Osteocyte (in vitro differentiated cells): ENCODE measurements around the gene DDN. TPM values are rescaled to one million over a fixed set of nuclear protein-coding genes. Genes with fewer than 3 reads are reported as not detected.

ENCODE experiments used
- DNase-seq: peaks from one replicate; pipeline ENCODE4 v3.0.0; 2021; ENCODE audit warnings: mixed read lengths; ENCODE audit not compliant: unreplicated experiment; ENCODE audit errors: extremely low spot score
- H3K27ac Mint-ChIP-seq: one replicate; pipeline ENCODE4 v1.8.0; 2021; ENCODE audit warnings: mild to moderate bottlenecking, mixed read lengths; ENCODE audit not compliant: unreplicated experiment
- H3K27me3 Mint-ChIP-seq: one replicate; pipeline ENCODE4 v1.8.0; 2021; ENCODE audit warnings: mixed read lengths; ENCODE audit not compliant: unreplicated experiment
- H3K36me3 Mint-ChIP-seq: one replicate; pipeline ENCODE4 v1.8.0; 2021; ENCODE audit warnings: mixed read lengths; ENCODE audit not compliant: unreplicated experiment
- H3K4me1 Mint-ChIP-seq: one replicate; pipeline ENCODE4 v1.8.0; 2021; ENCODE audit warnings: mixed read lengths; ENCODE audit not compliant: unreplicated experiment
- H3K4me3 Mint-ChIP-seq: one replicate; pipeline ENCODE4 v1.8.0; 2021; ENCODE audit warnings: mild to moderate bottlenecking, moderate library complexity, mixed read lengths; ENCODE audit not compliant: unreplicated experiment
- H3K9me3 Mint-ChIP-seq: one replicate; pipeline ENCODE4 v1.8.0; 2021; ENCODE audit warnings: mixed read lengths; ENCODE audit not compliant: unreplicated experiment
- CTCF ChIP-seq: fragments of 200-600 bp; sonication (generic); IDR thresholded peaks from 2 replicates; pipeline ENCODE4 v1.5.0; 2021; ENCODE audit warnings: antibody characterized with exemption, mild to moderate bottlenecking, moderate library complexity
- total RNA-seq: library from RNA; stranded (reverse); gene quantifications from 2 replicates; pipeline ENCODE4 v1.2.1, GENCODE V29; 2021

Gene DDN
- total RNA-seq, 1 donor from 2014 or later = 0.08 TPM

- TF ChIP-seq CTCF = no peak
- Mint-ChIP-seq H3K27me3 (no peaks in the 10 kb centered on the region), H3K36me3 (peaks cover 12% of the 10 kb centered on the region), H3K9me3 (no peaks in the 10 kb centered on the region), H3K4me1 (peaks cover 32% of the 10 kb centered on the region), H3K4me3 (peak overlapping the region; percentile 90), H3K27ac (peak overlapping the region; percentile 100)
- DNase-seq = no peak
These were observed 19.9 kb upstream of the DDN start for GRCh38 chr12:49019120-49019430.

- Mint-ChIP-seq H3K36me3 (peaks cover 12% of the 10 kb centered on the region), H3K9me3 (no peaks in the 10 kb centered on the region), H3K27me3 (no peaks in the 10 kb centered on the region), H3K4me3 (peak within 1 kb of the TSS; percentile 90), H3K27ac (peak within 1 kb of the TSS; percentile 100), H3K4me1 (peaks cover 32% of the 10 kb centered on the region)
- DNase-seq = peak; percentile 98
- peak; percentile 63 for TF ChIP-seq CTCF
These were observed 19.3 kb upstream of the DDN start, which contains the start of gene PRKAG1 for GRCh38 chr12:49018261-49019119. TSS of gene PRKAG1 (minus strand) at chr12:49018776. CDS start at chr12:49018740, 36 bp downstream.

- no peak for TF ChIP-seq CTCF
- H3K4me1 Mint-ChIP-seq = peaks cover 32% of the 10 kb centered on the region
- H3K27me3 Mint-ChIP-seq = no peaks in the 10 kb centered on the region
- H3K36me3 Mint-ChIP-seq = peaks cover 7% of the 10 kb centered on the region
- DNase-seq = no peak
- peak overlapping the region; percentile 90 for H3K4me3 Mint-ChIP-seq
- H3K27ac Mint-ChIP-seq = peak overlapping the region; percentile 100
- H3K9me3 Mint-ChIP-seq = no peaks in the 10 kb centered on the region
These were observed 18.7 kb upstream of the DDN start for GRCh38 chr12:49017891-49018260.

- Mint-ChIP-seq H3K27me3 (no peaks in the 10 kb centered on the region), H3K9me3 (no peaks in the 10 kb centered on the region), H3K4me3 (no peak overlapping the region), H3K36me3 (peaks cover 11% of the 10 kb centered on the region), H3K4me1 (peaks cover 32% of the 10 kb centered on the region), H3K27ac (peak overlapping the region; percentile 7)
- no peak for DNase-seq
- TF ChIP-seq CTCF = no peak
These were observed 16.0 kb upstream of the DDN start for GRCh38 chr12:49015196-49015595.

GRCh38 chr12:49014547-49014946 is 15.4 kb upstream of the DDN start:
- Mint-ChIP-seq H3K27ac (peak overlapping the region; percentile 20), H3K27me3 (no peaks in the 10 kb centered on the region), H3K9me3 (no peaks in the 10 kb centered on the region), H3K4me1 (peaks cover 27% of the 10 kb centered on the region), H3K36me3 (peaks cover 14% of the 10 kb centered on the region), H3K4me3 (no peak overlapping the region)
- TF ChIP-seq CTCF = peak; percentile 39
- no peak for DNase-seq
